H9 (cell line): ENCODE results near the gene PRKACA. TPM values are rescaled to one million over a fixed set of nuclear protein-coding genes. Genes with fewer than 3 reads are reported as not detected.

Experiments
- DNase-seq: peaks from one replicate; pipeline ENCODE4 v3.0.0-alpha.2; 2017
- H2AFZ ChIP-seq: one replicate; pipeline ENCODE4 v1.6.1; 2013; ENCODE audit warnings: mild to moderate bottlenecking, low read length, control low read depth, moderate library complexity
- H2AK5ac ChIP-seq: 2 replicates; pipeline ENCODE4 v1.6.1; 2013; ENCODE audit warnings: low read length, control low read depth, mixed read lengths; ENCODE audit not compliant: insufficient read length
- H2BK120ac ChIP-seq: one replicate; pipeline ENCODE4 v1.6.1; 2013; ENCODE audit warnings: low read depth, mild to moderate bottlenecking, low read length, control low read depth, inconsistent platforms; ENCODE audit not compliant: poor library complexity, severe bottlenecking
- H2BK12ac ChIP-seq: 2 replicates; pipeline ENCODE4 v1.6.1; 2013; ENCODE audit warnings: low read length, control low read depth, mixed read lengths, low read depth; ENCODE audit not compliant: insufficient read length
- H2BK15ac ChIP-seq: 2 replicates; pipeline ENCODE4 v1.6.1; 2013; ENCODE audit warnings: low read depth, low read length, control low read depth
- H2BK20ac ChIP-seq: one replicate; pipeline ENCODE4 v1.6.1; 2013; ENCODE audit warnings: low read depth, mild to moderate bottlenecking, low read length, control low read depth, inconsistent platforms; ENCODE audit not compliant: poor library complexity, severe bottlenecking
- H2BK5ac ChIP-seq: 2 replicates; pipeline ENCODE4 v1.6.1; 2013; ENCODE audit warnings: low read length, control low read depth, mixed read lengths; ENCODE audit not compliant: insufficient read length
- H3K14ac ChIP-seq: 2 replicates; pipeline ENCODE4 v1.6.1; 2013; ENCODE audit warnings: low read length, control low read depth; ENCODE audit not compliant: insufficient read depth
- H3K18ac ChIP-seq: 2 replicates; pipeline ENCODE4 v1.6.1; 2013; ENCODE audit warnings: low read depth, mild to moderate bottlenecking, mixed read lengths, low read length, control low read depth; ENCODE audit not compliant: insufficient read length
- H3K23ac ChIP-seq: 2 replicates; pipeline ENCODE4 v1.6.1; 2013; ENCODE audit warnings: low read length, control low read depth, mixed read lengths, low read depth; ENCODE audit not compliant: insufficient read length
- H3K23me2 ChIP-seq: 2 replicates; pipeline ENCODE4 v1.6.1; 2013; ENCODE audit warnings: low read depth, mild to moderate bottlenecking, mixed read lengths, low read length, control low read depth; ENCODE audit not compliant: insufficient read length, poor library complexity, severe bottlenecking
- H3K27ac ChIP-seq: 2 replicates; pipeline ENCODE4 v1.5.1; 2013; ENCODE audit warnings: low read length, control low read depth, mixed read lengths, low read depth; ENCODE audit not compliant: insufficient read length
- H3K27me3 ChIP-seq: 2 replicates; pipeline ENCODE4 v1.6.1; 2013; ENCODE audit warnings: low read length, control low read depth, inconsistent platforms; ENCODE audit not compliant: insufficient read depth
- H3K4ac ChIP-seq: 2 replicates; pipeline ENCODE4 v1.6.1; 2013; ENCODE audit warnings: low read depth, mild to moderate bottlenecking, control low read depth, inconsistent platforms, low read length, moderate library complexity
- H3K4me1 ChIP-seq: 2 replicates; pipeline ENCODE4 v1.6.1; 2013; ENCODE audit warnings: low read length, control low read depth, inconsistent platforms; ENCODE audit not compliant: insufficient read depth
- H3K4me2 ChIP-seq: 2 replicates; pipeline ENCODE4 v1.6.1; 2013; ENCODE audit warnings: low read length, control low read depth, mixed read lengths; ENCODE audit not compliant: insufficient read length, insufficient read depth
- H3K56ac ChIP-seq: 2 replicates; pipeline ENCODE4 v1.6.1; 2013; ENCODE audit warnings: low read depth, mild to moderate bottlenecking, mixed read lengths, low read length, control low read depth; ENCODE audit not compliant: insufficient read length
- H3K79me1 ChIP-seq: 2 replicates; pipeline ENCODE4 v1.6.1; 2013; ENCODE audit warnings: low read depth, mild to moderate bottlenecking, moderate library complexity, low read length, control low read depth, inconsistent platforms; ENCODE audit not compliant: insufficient read depth, poor library complexity, severe bottlenecking
- H3K79me2 ChIP-seq: 2 replicates; pipeline ENCODE4 v1.6.1; 2013; ENCODE audit warnings: low read length, control low read depth, inconsistent platforms; ENCODE audit not compliant: insufficient read depth
- H3K9ac ChIP-seq: 2 replicates; pipeline ENCODE4 v1.6.1; 2013; ENCODE audit warnings: low read length, control low read depth, mixed read lengths; ENCODE audit not compliant: insufficient read length; ENCODE audit errors: extremely low read depth
- H3K9me3 ChIP-seq: one replicate; pipeline ENCODE4 v1.6.1; 2013; ENCODE audit warnings: low read depth, low read length, inconsistent platforms; ENCODE audit not compliant: control insufficient read depth
- H3T11ph ChIP-seq: one replicate; pipeline ENCODE4 v1.6.1; 2013; ENCODE audit warnings: mild to moderate bottlenecking, low read length, control low read depth, inconsistent platforms
- H4K20me1 ChIP-seq: one replicate; pipeline ENCODE4 v1.6.1; 2013; ENCODE audit not compliant: control insufficient read depth, insufficient read length, insufficient read depth
- H4K5ac ChIP-seq: 2 replicates; pipeline ENCODE4 v1.6.1; 2013; ENCODE audit warnings: low read depth, mild to moderate bottlenecking, mixed read lengths, low read length, control low read depth; ENCODE audit not compliant: insufficient read length
- H4K8ac ChIP-seq: replicated peaks from 2 replicates; pipeline ENCODE4 v1.6.1; 2013; ENCODE audit warnings: low read length, control low read depth, mixed read lengths, low read depth; ENCODE audit not compliant: insufficient read length
- H4K91ac ChIP-seq: 2 replicates; pipeline ENCODE4 v1.6.1; 2013; ENCODE audit warnings: low read depth, mild to moderate bottlenecking, moderate library complexity, mixed read lengths, low read length, control low read depth; ENCODE audit not compliant: insufficient read length
- H3K27ac Mint-ChIP-seq, 3 experiments: 2 replicates in 2 of 3; 3 replicates in 1 of 3; pipeline ENCODE4 v1.8.0; 2020 to 2021; ENCODE audit warnings: mixed read lengths in 3 of 3, mild to moderate bottlenecking in 1 of 3, moderate library complexity in 1 of 3
- H3K27me3 Mint-ChIP-seq: 2 replicates; pipeline ENCODE4 v1.8.0; 2021; ENCODE audit warnings: low read depth, mild to moderate bottlenecking, moderate library complexity, mixed read lengths
- H3K36me3 Mint-ChIP-seq, 3 experiments: 2 replicates in 2 of 3; 3 replicates in 1 of 3; pipeline ENCODE4 v1.8.0; 2020 to 2021; ENCODE audit warnings: low read depth in 3 of 3, mixed read lengths in 3 of 3; ENCODE audit not compliant: insufficient read depth in 1 of 3
- H3K4me1 Mint-ChIP-seq, 2 experiments: 2 replicates each; pipeline ENCODE4 v1.8.0; 2020; ENCODE audit warnings: mixed read lengths in 2 of 2
- H3K4me3 Mint-ChIP-seq, 2 experiments: 2 replicates in 1 of 2; 3 replicates in 1 of 2; pipeline ENCODE4 v1.8.0; 2020 to 2021; ENCODE audit warnings: mild to moderate bottlenecking in 2 of 2, mixed read lengths in 2 of 2, moderate library complexity in 1 of 2
- H3K9me3 Mint-ChIP-seq, 2 experiments: 2 replicates in 1 of 2; 3 replicates in 1 of 2; pipeline ENCODE4 v1.8.0; 2020; ENCODE audit warnings: mild to moderate bottlenecking in 2 of 2, mixed read lengths in 2 of 2, moderate library complexity in 1 of 2
- CTCF ChIP-seq: fragments of 200-600 bp; sonication (generic); conservative IDR thresholded peaks from 3 replicates; pipeline ENCODE4 v1.8.0; 2021; ENCODE audit warnings: antibody characterized with exemption, mild to moderate bottlenecking
- WGBS: extraction: QIAGEN DNeasy Blood & Tissue Kit; methylation state at CpG from one replicate; pipeline ENCODE4 v1.1.7; 2013; ENCODE audit warnings: missing lambda C conversion rate, low lambda C conversion rate, mixed read lengths; ENCODE audit not compliant: insufficient read length; ENCODE audit errors: extremely low coverage; 5-methylcytosine and 5-hydroxymethylcytosine counted together
- total RNA-seq: library from RNA; stranded (reverse); gene quantifications from 2 replicates; pipeline ENCODE4 v1.2.1, GENCODE V29; 2021

PRKACA gene
- total RNA-seq, 1 experiment from 2014 or later: 51.8 TPM

GRCh38 chr19:14091081-14091812 lies 26.3 kb downstream of the PRKACA start:
- peak overlapping the region; percentile 78 to 98 for H3K4me3 Mint-ChIP-seq
- Histone ChIP-seq H3K56ac (no peak overlapping the region), H2BK20ac (no peak overlapping the region), H3K14ac (no peak overlapping the region; the same call in 1 of the 2 replicates), H4K8ac (no peak overlapping the region), H3K9ac (no peak overlapping the region), H2BK5ac (no peak overlapping the region), H3K79me1 (no peaks in the 10 kb centered on the region), H3K27ac (no peak overlapping the region), H3K4ac (no peak overlapping the region), H2BK15ac (no peak overlapping the region), H3T11ph (no peak overlapping the region), H3K9me3 (peaks cover 6% of the 10 kb centered on the region), H3K4me1 (no peaks in the 10 kb centered on the region), H2BK12ac (no peak overlapping the region), H2AFZ (no peak overlapping the region), H3K27me3 (no peaks in the 10 kb centered on the region), H4K5ac (no peak overlapping the region), H2AK5ac (no peak overlapping the region), H3K4me2 (peak overlapping the region; percentile 68), H3K79me2 (no peaks in the 10 kb centered on the region), H2BK120ac (no peak overlapping the region), H3K23me2 (peaks cover 8% of the 10 kb centered on the region), H3K23ac (no peak overlapping the region), H4K20me1 (no peaks in the 10 kb centered on the region), H4K91ac (no peak overlapping the region), H3K18ac (no peak overlapping the region)
- no peak for DNase-seq
- peaks cover 21% of the 10 kb centered on the region for H3K27me3 Mint-ChIP-seq
- H3K9me3 Mint-ChIP-seq: peaks cover 13 to 15% of the 10 kb centered on the region in 2 experiments
- H3K4me1 Mint-ChIP-seq: peaks cover 12% of the 10 kb centered on the region in 2 experiments
- 0 out of 3 replicates have a peak, but pooled peaks have one; percentile 16 for TF ChIP-seq CTCF
- no CpG with 5 or more reads among the region's 72 CpGs for WGBS
- peak overlapping the region; percentile 70 to 92 (median 78); a peak in 4 of 7 replicates for H3K27ac Mint-ChIP-seq
- peaks cover 17 to 36% (median 29%) of the 10 kb centered on the region in 3 experiments for H3K36me3 Mint-ChIP-seq
